ENCODE results near the gene ARFRP1. TPM values are rescaled to one million over a fixed set of nuclear protein-coding genes. Genes with fewer than 3 reads are reported as not detected.

ARFRP1 gene
- total and polyA plus RNA-seq, 2 of the 13 experiments (the other 11 are each of a cell fraction or from before 2014, with no cell fraction given), result 32.0 to 51.1 TPM

- TF ChIP-seq ZNF256 (CRISPR knock-in tag; conservative IDR thresholded peaks at IDR 0.05) (no peak), CEBPB (IDR thresholded peaks at IDR 0.05; ENCODE audit: borderline replicate concordance, low read depth, low read length) (no peak), MIER3 (CRISPR knock-in tag; IDR thresholded peaks at IDR 0.05; ENCODE audit: borderline replicate concordance) (no peak), ZNF713 (CRISPR knock-in tag; IDR thresholded peaks at IDR 0.05) (peak; percentile 69; the same call in 1 of the 2 replicates), KLF16 (CRISPR knock-in tag; IDR thresholded peaks at IDR 0.05) (0 out of 4 replicates have a peak, but pooled peaks of 1 of the 2 experiments have one; percentile 46), GATAD2A (CRISPR knock-in tag; IDR thresholded peaks at IDR 0.05) (no peak), ATRX (CRISPR knock-in tag; IDR thresholded peaks at IDR 0.05; ENCODE audit: borderline replicate concordance) (no peak), ZNF672 (CRISPR knock-in tag; IDR thresholded peaks at IDR 0.05) (no peak), SIN3B (IDR thresholded peaks at IDR 0.05; ENCODE audit: low read length) (no peak), E2F5 (CRISPR knock-in tag; conservative IDR thresholded peaks at IDR 0.05) (no peak), FOSL2 (CRISPR knock-in tag; IDR thresholded peaks at IDR 0.05) (peak; percentile 24; the same call in 1 of the 2 replicates), ZNF550 (CRISPR knock-in tag; IDR thresholded peaks at IDR 0.05; ENCODE audit: borderline replicate concordance) (0 out of 2 replicates have a peak, but pooled peaks have one; percentile 65), NR0B2 (CRISPR knock-in tag; IDR thresholded peaks at IDR 0.05) (peak; percentile 59; the same call in 1 of the 2 replicates), NFE2L2 (IDR thresholded peaks at IDR 0.05; ENCODE audit: low read length) (no peak), ZBTB10 (CRISPR knock-in tag; IDR thresholded peaks at IDR 0.05; ENCODE audit: borderline replicate concordance) (no peak), THAP7 (CRISPR knock-in tag; IDR thresholded peaks at IDR 0.05) (no peak), HINFP (CRISPR knock-in tag; IDR thresholded peaks at IDR 0.05; ENCODE audit: low read depth) (no peak), MATR3 (CRISPR knock-in tag; IDR thresholded peaks at IDR 0.05) (no peak), ZNF280D (CRISPR knock-in tag; IDR thresholded peaks at IDR 0.05) (peak; percentile 88), MZF1 (CRISPR knock-in tag; IDR thresholded peaks at IDR 0.05; ENCODE audit: borderline replicate concordance) (no peak), NR3C1 (CRISPR knock-in tag; IDR thresholded peaks at IDR 0.05) (no peak)
Observed at GRCh38 chr20:63696628-63697356, 11.0 kb downstream of the ARFRP1 start, which contains the start of gene TNFRSF6B (continued).
